Endothelial cell of umbilical vein (primary cell): ENCODE results near the gene BACH2.

Experiments used
- EZH2 ChIP-seq: IDR thresholded peaks from 2 replicates; pipeline ENCODE4 v1.6.1; 2012; ENCODE audit warnings: borderline replicate concordance, low read depth, mild to moderate bottlenecking, moderate library complexity, low read length, inconsistent platforms; ENCODE audit not compliant: severe bottlenecking
- POLR2A ChIP-seq: IDR thresholded peaks from 2 replicates; pipeline ENCODE4 v1.6.1; 2012; ENCODE audit warnings: low read depth, mild to moderate bottlenecking, control low read depth, low read length
- POLR2AphosphoS5 ChIP-seq: IDR thresholded peaks from 2 replicates; pipeline ENCODE4 v1.6.1; 2012; ENCODE audit warnings: low read depth, mild to moderate bottlenecking, control low read depth, low read length, moderate library complexity; ENCODE audit not compliant: insufficient read depth
- TF ChIP-seq, protein P1 (sequence below), 2 donors: IDR thresholded peaks; 1 replicate in 1 of 2; 2 replicates in 1 of 2; pipeline ENCODE4 v1.5.1; 2011; ENCODE audit warnings: low read length in 2 of 2, mild to moderate bottlenecking in 2 of 2, moderate library complexity in 2 of 2, control low read depth in 1 of 2, inconsistent platforms in 1 of 2, low read depth in 1 of 2; ENCODE audit not compliant: insufficient read depth in 1 of 2; ENCODE audit errors: extremely low read depth in 1 of 2

DNA sequence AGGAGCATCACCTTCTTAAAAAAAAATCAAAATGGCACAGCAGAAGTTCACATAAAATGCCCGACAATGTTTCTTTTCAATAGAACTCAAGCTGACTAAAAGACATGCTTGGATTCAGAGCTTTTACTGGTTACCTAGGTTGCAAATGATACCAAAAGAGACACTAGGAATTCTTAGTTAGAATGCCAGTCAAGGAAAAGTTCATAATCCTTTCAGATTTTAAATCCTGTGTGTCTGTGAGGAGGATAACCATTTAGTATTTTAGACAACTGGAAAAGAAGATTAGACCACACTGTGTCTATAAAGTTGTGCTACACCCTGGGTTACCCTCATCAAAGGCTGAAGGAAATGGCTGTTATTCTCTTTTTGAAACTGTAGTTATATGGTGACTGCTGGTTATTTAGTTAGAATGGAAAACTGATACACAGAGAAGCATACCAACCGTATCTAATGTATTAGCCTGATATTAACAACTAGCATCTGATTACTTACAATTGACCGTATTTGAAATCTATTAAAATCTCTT, 262.8 kb downstream of the BACH2 start:
- TF ChIP-seq POLR2AphosphoS5 (no peak), POLR2A (no peak), EZH2 (no peak)
- TF ChIP-seq, protein P1, sequence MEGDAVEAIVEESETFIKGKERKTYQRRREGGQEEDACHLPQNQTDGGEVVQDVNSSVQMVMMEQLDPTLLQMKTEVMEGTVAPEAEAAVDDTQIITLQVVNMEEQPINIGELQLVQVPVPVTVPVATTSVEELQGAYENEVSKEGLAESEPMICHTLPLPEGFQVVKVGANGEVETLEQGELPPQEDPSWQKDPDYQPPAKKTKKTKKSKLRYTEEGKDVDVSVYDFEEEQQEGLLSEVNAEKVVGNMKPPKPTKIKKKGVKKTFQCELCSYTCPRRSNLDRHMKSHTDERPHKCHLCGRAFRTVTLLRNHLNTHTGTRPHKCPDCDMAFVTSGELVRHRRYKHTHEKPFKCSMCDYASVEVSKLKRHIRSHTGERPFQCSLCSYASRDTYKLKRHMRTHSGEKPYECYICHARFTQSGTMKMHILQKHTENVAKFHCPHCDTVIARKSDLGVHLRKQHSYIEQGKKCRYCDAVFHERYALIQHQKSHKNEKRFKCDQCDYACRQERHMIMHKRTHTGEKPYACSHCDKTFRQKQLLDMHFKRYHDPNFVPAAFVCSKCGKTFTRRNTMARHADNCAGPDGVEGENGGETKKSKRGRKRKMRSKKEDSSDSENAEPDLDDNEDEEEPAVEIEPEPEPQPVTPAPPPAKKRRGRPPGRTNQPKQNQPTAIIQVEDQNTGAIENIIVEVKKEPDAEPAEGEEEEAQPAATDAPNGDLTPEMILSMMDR (IDR thresholded peaks at IDR 0.05; ENCODE audit: extremely low read depth in 1 of 2, insufficient read depth in 1 of 2, low read depth in 1 of 2, low read length in 2 of 2): no peak
